HG03439 (cell line): ENCODE measurements around the gene MTMR4.
"Not testable (repeated sequence)": the region's sequence is repeated elsewhere in the genome, so short reads cannot be mapped to it uniquely, and the experiment has no call there.

ENCODE experiments used
- ATAC-seq: cut with Tn5 transposase; IDR thresholded peaks from one replicate; pipeline ENCODE4 v1.9.1; 2021; ENCODE audit warnings: mild to moderate bottlenecking, moderate library complexity; ENCODE audit not compliant: unreplicated experiment

The MTMR4 gene

DNA sequence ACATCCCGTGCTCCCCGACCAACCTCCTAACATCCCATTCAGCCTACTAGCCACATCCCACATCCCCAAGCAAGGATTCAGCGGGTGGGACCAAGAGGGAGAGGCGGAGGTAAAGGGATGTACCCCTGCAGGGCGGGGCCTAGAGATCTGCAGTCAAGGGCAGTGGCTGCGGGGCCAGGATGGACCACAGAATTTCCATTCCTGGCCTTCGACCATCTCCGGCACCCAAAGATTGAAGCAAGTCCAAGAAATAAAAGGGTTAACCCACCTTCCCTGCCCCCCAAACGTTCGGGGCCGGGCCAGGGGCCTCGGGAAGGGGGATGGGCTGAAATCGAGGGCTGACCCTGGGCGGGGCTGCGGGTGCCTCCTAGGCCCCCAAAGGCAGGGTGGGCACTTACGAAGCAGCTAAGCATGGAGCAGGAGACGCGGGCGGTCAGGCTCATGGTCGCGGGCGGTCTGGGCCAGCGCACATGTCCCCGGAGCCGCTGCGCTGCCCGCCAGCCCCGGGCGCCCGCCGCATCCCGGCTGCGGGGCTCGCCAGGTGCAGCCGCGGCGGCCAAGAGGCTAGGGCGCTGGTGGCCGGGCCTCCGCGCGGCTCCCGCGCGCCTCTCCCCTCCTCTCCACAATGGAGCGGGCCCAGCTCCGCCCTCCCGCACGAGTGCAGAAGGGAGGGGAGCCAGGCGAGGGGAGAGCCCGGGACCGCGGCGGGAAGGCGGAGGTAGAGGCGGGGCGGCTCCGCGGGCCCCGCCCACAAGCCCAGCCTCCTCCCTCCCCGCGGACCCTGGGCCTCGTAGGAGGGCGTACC lies at the start of gene MTMR4:
MTMR4 (minus strand) TSS at position 674 of the 805 bp plus-strand sequence; CDS start at position 443, 231 bp downstream.
- ATAC-seq = no peak

DNA sequence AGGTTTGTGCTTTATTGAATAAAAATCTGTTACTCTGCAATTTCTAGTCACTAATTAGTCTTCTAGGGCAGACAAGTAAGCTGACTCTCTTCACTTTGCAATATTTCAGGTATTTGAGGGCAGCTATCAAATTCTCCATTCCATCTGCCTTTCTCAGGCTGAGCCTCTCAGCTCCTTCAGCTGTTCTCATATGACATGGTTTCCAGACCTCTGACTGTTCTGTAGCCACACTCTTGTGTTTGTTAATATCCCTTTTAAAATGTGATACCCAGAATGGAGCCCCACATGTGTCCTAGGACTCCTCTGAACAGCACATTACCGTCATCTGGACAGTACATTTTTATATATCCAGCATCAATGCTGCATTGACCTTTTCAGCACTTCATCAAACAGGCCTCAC lies 46.1 kb upstream of the MTMR4 start:
- ATAC-seq = no peak

DNA sequence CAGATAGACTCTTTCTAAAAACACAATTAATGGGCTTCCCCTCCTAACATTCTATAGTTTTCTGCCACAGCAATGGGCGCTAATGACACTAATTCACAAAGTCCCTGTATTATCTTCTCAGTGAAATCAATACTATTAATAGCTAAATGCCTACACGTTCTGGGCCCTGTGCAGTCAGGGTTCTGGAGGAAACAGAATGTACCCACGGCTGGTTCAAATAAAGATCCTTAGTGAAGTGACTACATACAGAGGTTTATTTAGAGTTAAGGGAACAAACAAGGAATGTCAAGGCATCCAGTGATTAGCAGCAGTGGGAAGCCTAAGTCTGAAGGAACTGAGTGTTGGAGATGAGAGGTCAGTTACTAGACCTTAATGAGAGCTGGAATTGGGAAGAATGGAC lies 43.5 kb upstream of the MTMR4 start:
- ATAC-seq = no peak

DNA sequence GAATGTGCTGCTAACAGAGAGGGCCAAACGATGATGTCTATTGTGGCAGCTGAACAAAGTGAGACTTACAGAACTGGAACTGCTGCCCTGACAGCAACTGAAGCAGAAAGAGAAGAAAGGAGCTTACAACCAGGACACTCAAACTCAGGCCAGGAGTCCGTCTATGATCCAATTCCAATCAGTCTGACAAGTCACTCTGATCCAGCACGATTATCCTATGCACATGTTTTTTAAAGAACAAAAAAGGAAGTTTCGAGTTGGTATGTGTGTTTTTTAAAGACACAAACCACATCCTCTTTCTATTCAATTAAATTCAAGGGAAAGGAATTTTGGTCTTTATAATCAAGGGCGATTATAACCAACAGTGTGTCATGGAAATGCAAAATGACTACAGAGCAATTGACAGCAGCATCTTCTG lies 42.4 kb upstream of the MTMR4 start:
- ATAC-seq = no peak

DNA sequence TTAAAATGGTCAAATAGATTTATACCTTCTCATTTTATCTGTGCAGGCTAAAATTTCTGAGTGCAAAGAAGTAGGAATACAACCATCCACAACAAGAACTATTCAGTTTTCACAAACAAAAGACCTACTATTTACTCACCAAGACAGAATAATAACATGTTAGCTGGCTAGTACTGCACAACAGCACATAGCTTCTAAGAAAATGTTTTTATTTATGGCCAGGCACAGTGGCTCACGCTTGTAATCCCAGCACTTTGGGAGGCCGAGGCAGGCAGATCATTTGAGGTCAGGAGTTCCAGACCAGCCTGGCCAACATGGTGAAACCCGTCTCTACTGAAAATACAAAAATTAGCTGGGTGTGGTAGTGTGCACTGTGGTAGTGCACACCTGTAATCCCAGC lies 40.7 kb upstream of the MTMR4 start:
- ATAC-seq = not testable (repeated sequence)

DNA sequence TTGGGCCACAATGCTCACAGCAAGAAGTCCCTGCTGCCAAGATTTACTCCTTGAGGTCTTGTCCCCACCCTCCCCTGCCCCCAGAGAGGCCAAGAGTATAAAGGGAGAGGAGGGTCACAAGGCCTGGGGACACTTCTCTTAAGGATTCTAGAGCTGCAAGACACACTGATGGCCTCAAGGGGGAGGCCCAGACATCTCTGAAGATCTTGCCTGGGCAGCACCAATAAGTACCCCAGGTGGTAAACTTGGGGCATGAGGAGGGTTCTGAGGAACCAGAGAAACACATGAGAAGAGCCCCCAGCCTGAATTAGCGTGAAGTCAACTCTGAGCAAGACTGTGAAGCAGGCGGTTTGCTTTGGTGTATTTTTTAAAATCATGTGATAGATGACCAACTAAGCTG lies 26.8 kb upstream of the MTMR4 start:
- no peak for ATAC-seq

DNA sequence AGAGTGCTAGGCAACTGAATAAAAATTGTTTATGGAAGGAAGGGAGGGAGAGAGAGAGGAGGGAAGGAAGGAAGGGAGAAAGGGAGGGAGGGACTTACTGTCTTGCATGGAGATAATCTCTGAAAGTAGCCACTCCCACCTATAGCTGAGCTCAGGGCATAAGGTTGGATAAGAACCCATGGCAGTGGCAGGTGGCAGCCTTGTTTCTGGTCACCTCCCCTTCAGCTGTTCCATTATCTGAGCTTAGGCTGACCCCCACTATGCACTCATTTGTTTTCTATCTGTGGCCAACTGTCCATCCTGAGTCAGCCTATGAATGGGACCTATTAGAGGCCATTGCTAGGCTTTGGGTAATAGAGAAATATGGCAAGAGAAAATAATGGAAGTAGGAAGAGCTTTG lies 25.3 kb upstream of the MTMR4 start:
- no peak for ATAC-seq

DNA sequence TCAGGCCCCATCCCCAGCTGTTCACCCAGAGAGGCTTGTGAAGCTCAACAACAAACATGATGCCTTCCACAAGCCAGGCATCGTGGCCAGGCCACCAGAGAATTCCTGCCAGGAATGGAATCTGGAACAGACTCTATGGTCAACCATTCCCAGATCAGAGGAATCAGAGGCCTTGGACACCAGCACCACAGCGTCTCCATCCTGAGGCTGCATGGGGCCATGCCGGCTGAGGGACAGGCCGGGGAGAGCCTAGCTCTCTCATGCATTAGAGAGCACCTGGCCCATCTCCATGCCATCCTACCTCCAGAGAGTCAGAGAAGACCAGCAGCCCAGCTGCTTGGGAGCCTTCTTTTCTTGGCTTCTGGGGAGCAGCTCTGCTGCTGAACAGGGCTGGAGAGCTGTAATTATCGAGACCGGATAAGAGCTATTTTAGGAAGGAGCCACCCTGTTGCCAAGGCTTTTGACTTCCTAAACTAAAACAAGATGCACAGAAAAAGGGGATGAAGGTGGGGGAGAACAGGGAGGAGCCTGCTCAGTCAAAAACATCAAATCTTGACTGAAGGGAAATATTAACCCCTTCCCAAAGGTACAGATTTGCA lies 24.5 kb upstream of the MTMR4 start:
- ATAC-seq = no peak

DNA sequence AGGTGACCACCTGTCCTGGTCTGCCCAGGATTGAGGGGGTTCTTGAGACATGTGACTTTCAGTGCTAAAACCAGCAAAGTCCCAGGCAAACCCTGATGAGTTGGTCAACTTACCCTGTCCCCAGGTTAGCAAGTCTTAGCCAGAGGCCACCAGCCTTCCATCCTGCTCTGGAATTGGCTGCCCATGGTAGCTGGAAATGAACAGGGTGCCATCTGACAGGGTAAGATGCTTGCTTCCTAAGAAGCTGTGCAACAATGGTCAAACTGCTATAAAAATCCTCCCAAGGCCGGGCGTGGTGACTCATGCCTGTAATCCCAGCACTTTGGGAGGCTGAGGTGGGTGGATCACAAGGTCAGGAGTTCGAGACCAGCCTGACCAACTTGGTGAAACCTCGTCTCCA lies 22.8 kb upstream of the MTMR4 start:
- ATAC-seq = no peak

DNA sequence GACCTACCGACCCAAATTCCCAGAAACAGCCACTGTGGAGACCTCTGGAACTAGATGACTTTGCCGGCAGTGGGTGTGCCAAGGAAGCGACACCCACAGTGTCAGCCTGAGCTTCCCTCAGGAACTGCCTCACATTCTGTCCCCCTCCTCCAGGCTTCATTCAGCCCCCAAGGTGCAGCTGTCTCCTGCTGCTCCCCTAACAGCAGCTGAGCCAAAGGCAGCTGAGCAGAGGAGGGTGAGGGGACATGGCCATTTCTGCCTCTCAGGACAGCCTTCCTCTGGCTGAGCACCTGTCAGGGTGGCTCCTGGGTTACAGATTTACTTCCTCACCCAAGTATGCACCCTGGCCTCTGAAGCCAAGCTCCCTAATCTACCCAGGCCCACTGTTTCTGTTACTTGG lies 22.1 kb upstream of the MTMR4 start:
- no peak for ATAC-seq

DNA sequence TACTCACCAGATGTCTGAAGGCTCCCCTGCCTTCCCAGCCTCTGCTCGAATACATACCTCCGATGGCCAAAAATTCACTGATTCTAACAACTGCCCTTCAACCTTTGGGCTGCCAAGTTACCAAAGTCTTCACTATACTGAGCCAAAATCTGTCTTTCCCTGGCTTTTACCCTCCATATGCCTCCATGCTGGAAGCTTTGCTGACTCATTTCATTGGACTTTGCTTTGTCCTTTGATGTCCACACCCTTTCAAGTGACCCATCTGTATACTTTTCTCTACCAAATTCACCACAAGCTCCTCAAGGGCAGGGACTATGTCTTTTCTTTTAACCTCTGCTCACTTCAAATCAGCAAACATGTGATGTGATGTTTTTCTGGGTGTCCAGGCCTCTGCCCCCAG lies 21.0 kb upstream of the MTMR4 start:
- ATAC-seq = no peak

DNA sequence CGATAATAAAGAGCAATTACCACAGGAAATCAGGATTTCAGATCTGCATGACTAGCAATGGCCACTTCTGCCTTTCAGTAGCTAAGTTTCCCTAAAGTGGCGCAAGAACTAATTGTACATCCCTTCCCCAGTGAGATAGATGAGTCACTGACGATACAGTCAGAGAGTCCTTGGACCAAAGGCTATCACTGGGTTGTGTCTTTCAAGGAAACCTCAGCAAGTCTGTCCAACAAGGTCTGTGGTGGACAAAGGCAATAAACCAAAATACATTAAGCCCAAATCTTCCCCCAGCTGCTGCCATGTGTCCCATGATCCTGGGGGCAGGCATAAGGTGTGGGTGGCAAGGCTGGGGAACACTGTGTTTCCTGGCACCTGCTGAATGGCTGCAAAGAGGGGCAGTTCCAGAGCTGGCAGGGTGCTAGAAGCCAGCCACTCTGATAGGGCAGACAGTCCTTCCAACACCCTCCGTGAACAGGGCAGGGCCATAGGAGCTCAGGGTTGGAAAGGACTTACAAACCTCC lies 20.5 kb upstream of the MTMR4 start:
- ATAC-seq = no peak

DNA sequence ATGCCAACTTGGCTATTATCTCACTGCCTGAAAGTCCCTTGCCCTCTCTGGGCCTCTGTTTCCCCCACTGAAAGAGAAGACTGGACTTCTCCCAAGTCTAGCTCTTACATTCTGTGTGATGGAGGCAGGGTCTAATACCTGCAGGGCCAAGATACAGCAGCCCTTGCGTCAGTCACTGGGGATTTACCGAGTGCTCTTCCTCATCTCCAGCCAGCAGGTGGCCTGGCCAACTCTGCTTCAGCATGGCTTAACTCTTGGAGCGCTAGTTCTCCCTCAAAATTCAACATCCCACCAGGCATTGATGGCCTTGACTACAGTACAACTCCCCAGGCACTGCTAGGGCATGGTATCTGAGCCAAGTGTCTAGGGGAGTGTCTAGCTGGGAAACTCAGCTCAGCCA lies 19.9 kb upstream of the MTMR4 start:
- no peak for ATAC-seq

DNA sequence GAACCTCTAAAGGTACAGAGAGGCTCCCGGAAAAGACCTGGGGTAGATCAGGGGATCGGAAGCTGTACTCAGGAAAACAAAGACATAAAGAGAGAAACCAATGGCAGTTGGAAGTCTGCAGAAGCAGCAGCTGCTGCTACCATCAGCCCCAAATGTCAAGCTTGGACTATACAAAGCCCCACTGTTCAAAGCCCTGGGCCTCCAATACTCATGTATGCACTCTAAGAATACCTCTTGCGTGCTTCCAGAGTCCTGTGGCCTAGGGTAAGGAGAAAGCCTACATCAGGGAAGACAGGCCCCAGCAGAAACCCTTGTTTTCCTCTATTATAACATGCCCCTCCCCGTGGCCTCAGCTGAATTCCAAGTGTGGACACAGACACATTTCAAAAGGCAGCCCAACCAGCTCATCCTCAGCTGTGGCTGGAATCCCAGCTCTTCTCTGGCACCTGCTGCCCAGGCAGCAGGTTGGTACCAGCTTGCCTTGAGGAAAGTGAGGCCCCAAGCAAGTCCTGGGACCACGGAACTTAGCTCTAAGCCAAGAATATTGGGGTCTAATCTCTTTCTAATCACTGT lies 19.3 kb upstream of the MTMR4 start:
- no peak for ATAC-seq

DNA sequence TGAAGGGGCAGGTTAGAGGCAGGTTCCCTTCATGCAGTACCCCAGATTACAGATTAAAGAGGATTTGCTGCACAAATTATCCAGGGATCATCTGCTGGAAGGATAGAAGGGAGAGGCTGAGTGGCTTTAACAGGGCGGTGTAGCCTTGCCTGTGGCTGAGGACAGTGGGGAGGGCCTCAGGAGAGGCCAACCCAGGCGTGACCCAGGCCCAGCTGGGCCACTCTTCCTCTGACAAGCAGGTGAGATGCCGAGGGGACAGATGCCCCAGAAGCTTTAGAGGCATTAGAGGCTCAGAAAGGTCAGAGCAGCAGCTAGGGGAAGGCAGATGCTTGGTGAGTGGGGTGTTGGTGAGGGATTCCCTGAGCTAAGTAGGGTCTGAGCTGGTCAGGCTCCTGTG lies 18.1 kb upstream of the MTMR4 start:
- no peak for ATAC-seq

DNA sequence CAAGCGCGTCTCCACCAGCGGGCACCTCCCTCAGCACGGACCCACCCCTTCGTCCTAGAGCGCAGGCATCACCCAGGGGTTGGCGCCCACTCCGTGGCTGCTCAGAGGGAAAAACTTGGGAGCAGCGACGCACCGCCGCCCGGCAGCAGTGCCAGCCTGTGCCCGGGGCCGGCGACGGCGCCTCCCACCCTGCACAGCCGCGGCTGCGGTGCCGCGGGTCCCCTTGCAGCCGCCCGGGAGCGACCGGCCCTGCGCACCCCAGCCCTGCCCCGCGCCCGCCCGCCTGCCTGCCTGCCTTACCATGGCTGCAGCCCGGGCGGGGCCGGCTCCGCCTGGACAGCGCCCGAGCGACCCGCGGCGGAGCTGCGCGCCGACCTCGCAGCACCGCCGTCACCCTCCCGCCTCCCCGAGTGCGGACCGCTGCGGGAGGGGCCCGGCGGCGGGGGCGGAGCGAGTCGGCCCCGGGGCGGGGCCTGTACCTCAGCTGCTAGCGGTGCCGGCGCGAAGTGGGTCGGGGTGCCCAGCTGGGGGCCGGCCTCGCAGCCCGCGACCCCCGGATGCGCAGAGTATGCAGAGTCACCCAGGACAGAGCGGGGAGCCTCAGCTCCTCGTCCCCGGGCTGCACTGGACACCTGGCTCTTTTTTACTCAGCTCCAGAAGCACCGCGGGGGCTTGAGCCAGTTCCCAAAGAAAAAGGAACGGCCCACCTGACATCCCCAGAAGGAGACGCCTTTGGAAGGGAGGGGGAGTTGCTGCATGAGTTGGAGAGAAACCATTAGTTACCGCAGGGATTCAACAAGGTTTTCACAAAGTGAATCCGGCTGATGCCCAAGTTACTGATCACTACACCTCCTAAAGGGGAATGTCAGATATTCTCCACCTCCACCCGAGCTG lies 17.5 kb upstream of the MTMR4 start:
- ATAC-seq = no peak

DNA sequence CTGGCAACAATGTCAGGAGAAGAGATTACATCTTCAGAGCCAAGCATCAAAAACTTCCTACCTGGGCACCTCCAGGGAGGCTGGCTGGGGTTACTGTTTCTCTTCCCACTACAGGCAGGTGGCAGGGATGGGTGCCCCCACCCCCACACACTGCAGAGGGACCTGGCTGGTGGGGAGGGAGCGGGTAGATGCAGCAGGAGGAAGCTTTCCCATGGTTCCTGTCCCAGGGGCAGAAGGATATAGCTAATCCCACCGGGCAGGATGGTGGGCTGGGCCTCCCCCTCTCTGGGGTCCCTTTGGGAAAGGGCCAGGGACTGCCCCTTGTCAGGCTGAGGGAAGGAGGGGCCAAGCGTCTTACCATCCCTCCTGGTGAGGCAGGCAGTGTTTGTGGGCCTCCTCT lies 16.7 kb upstream of the MTMR4 start:
- no peak for ATAC-seq

DNA sequence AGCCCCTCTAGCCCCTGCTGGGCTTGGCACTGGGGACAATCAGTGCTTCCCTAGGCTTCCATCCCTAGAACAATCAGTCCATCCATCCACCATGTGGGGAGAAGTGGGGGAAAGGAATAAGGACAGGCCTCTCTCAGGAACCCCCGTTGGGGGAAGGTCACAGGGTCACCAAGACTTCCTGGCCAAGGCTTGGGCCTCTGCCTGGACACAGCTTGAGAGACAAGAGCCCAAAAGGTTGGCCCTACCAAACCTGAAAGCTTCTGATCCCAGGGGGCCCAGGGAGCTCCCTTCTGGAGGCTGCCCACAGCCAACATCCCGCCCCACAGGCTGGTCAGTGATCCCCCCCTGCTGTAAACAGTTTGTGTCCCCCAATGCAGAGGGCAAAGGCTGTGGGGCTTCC lies 16.2 kb upstream of the MTMR4 start:
- no peak for ATAC-seq

DNA sequence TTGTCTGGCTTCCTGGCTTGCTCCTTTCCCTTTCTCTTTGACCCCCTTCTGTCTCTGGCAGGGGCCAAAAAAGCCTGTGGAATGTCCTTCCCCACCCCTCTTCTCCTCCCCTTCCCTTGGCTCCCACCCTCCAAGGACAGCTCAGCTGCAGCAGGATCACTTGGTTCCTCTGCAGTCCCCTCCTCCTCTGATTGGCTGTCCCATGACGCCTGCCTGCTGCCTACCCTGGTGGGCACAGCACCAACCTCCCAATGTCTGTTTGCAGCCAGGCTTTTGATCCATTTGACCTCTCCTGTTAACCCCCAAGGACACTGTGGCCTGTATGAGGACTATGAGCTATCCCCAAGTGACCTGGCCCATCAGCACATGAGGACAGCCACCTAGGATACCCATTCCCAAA lies 14.8 kb upstream of the MTMR4 start:
- ATAC-seq = no peak

DNA sequence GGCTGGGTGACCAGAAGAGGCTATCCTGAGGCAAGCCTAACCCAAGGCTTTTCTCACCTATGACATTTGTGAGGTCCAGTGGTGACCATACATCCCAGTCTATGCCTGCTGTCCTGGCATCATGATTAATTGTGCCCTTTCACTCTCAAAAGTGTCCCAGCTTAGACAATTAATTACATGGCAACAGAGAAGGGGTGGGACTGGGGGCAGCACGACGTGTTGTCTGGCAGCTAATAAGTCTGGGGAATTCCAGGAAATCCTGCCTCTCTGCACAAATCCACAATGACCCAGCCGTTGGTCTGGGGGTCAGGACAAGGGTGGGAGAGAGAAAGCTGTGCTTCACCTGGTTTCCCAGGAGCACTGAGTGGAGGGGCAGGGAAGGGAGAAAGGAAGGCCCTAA lies 14.0 kb upstream of the MTMR4 start:
- ATAC-seq = no peak

DNA sequence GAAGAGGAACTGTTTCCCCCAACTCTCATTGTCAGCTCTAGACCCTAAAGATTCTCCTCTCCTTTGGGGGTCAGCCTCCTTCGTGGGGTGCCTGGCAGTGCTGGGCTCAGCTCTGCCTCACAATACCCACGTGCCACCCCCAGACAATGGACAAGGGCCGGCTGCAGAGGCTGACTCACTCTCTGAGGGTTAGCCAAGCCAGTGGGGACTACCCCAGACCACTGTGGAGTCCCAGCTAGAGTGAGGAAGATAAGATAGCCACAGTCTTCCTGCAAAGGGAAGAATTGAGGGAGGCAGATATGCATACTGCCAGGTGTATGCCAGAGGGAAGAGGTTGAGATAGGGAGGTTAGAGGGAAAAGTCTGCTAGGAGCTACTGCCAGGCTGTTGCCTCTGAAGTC lies 13.5 kb upstream of the MTMR4 start:
- no peak for ATAC-seq
